IMR-90 (cell line): ENCODE measurements around the gene ERH.

ENCODE experiments used
- BHLHE40 ChIP-seq: fragments of 150-350 bp; IDR thresholded peaks from 2 replicates; pipeline ENCODE4 v1.6.1; 2016; ENCODE audit warnings: mild to moderate bottlenecking, low read depth, low read length
- CEBPB ChIP-seq: IDR thresholded peaks from 2 replicates; pipeline ENCODE4 v1.6.1; 2012; ENCODE audit warnings: low read depth, low read length, improper control_type of control experiment
- CHD1 ChIP-seq: IDR thresholded peaks from 2 replicates; pipeline ENCODE4 v1.6.1; 2012; ENCODE audit warnings: low read depth, low read length, improper control_type of control experiment
- FOS ChIP-seq: fragments of 150-350 bp; IDR thresholded peaks from 2 replicates; pipeline ENCODE4 v1.6.1; 2016; ENCODE audit warnings: low read depth, low read length
- MAFK ChIP-seq: IDR thresholded peaks from 2 replicates; pipeline ENCODE4 v1.6.1; 2012; ENCODE audit warnings: low read depth, low read length, improper control_type of control experiment
- MAZ ChIP-seq: IDR thresholded peaks from 2 replicates; pipeline ENCODE4 v1.6.1; 2012; ENCODE audit warnings: low read depth, mild to moderate bottlenecking, low read length, improper control_type of control experiment, moderate library complexity, borderline replicate concordance
- MXI1 ChIP-seq: IDR thresholded peaks from 2 replicates; pipeline ENCODE4 v1.6.1; 2012; ENCODE audit warnings: low read depth, mild to moderate bottlenecking, low read length, moderate library complexity, borderline replicate concordance
- NFE2L2 ChIP-seq: fragments of 150-350 bp; IDR thresholded peaks from 2 replicates; pipeline ENCODE4 v1.6.1; 2016; ENCODE audit warnings: low read depth, mild to moderate bottlenecking, low read length
- POLR2A ChIP-seq: IDR thresholded peaks from 2 replicates; pipeline ENCODE4 v1.6.1; 2012; ENCODE audit warnings: mild to moderate bottlenecking, low read depth, low read length
- RAD21 ChIP-seq: IDR thresholded peaks from 2 replicates; pipeline ENCODE4 v1.6.1; 2012; ENCODE audit warnings: low read length, improper control_type of control experiment
- RCOR1 ChIP-seq: IDR thresholded peaks from 2 replicates; pipeline ENCODE4 v1.6.1; 2012; ENCODE audit warnings: mild to moderate bottlenecking, low read length, improper control_type of control experiment; ENCODE audit not compliant: insufficient replicate concordance
- RFX5 ChIP-seq: IDR thresholded peaks from 2 replicates; pipeline ENCODE4 v1.8.0; 2012; ENCODE audit warnings: low read depth, mild to moderate bottlenecking, low read length, moderate library complexity
- SMC3 ChIP-seq: fragments of 150-350 bp; IDR thresholded peaks from 2 replicates; pipeline ENCODE4 v1.6.1; 2016; ENCODE audit warnings: low read depth, mild to moderate bottlenecking, antibody characterized with exemption, low read length, moderate library complexity
- TF ChIP-seq, protein P1 (sequence below): conservative IDR thresholded peaks from 2 replicates; pipeline ENCODE4 v1.5.1; 2012; ENCODE audit warnings: mild to moderate bottlenecking, low read depth, low read length, improper control_type of control experiment

DNA sequence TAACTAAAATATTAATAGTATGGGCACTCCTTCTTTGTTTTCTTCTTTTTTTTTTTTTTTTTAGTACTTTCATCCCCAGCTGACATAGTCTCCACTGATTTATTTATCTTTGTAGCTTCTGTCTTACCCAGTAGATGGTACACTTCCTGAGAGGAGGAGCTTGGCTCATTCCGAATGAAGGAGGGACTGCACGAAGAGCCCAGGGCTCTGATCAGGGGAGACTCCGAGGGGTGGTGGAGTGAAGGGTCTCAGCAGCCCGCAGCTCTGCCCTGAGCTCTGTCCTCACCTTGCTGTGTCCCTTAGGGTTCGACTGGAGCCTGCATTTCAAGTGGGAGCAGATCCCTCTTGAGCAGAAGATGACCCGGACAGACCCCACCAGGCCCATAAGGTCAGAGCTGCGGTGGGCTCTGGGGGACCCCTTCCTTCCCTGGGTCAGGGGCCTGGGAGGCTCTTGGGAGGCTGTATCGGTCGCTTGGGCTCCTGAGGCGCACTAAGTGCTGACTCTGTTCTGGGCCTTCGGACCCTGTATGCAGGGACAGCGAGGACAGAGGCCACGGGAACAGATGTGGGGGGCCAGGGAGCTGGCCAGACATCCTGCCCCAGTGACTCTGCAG is 65.2 kb downstream of the ERH start:
- no peak for TF ChIP-seq POLR2A
- TF ChIP-seq, protein P1, sequence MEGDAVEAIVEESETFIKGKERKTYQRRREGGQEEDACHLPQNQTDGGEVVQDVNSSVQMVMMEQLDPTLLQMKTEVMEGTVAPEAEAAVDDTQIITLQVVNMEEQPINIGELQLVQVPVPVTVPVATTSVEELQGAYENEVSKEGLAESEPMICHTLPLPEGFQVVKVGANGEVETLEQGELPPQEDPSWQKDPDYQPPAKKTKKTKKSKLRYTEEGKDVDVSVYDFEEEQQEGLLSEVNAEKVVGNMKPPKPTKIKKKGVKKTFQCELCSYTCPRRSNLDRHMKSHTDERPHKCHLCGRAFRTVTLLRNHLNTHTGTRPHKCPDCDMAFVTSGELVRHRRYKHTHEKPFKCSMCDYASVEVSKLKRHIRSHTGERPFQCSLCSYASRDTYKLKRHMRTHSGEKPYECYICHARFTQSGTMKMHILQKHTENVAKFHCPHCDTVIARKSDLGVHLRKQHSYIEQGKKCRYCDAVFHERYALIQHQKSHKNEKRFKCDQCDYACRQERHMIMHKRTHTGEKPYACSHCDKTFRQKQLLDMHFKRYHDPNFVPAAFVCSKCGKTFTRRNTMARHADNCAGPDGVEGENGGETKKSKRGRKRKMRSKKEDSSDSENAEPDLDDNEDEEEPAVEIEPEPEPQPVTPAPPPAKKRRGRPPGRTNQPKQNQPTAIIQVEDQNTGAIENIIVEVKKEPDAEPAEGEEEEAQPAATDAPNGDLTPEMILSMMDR = no peak
- no peak for TF ChIP-seq FOS
- TF ChIP-seq BHLHE40 = no peak
- TF ChIP-seq RAD21 = no peak
- no peak for TF ChIP-seq MAZ
- no peak for TF ChIP-seq CEBPB
- no peak for TF ChIP-seq MXI1
- no peak for TF ChIP-seq RFX5
- no peak for TF ChIP-seq NFE2L2
- TF ChIP-seq CHD1 = no peak
- TF ChIP-seq MAFK = no peak
- TF ChIP-seq SMC3 = no peak
- TF ChIP-seq RCOR1 = no peak
